Ovary (tissue), 3 donors: ENCODE measurements around the gene VAV2.

Source experiments
- CTCF ChIP-seq, 3 donors: fragments of 450-650 bp in 2 of 3; fragments of 200-600 bp in 1 of 3; IDR thresholded peaks; one replicate each; pipeline versions ENCODE4 v1.5.1 to v1.8.0; 2016 to 2022; ENCODE audit warnings: antibody characterized with exemption in 3 of 3, mild to moderate bottlenecking in 1 of 3
- POLR2A ChIP-seq: fragments of 450-650 bp; IDR thresholded peaks from one replicate; pipeline ENCODE4 v1.6.1; 2017; ENCODE audit warnings: antibody characterized with exemption, mild to moderate bottlenecking, moderate library complexity
- donor health status: DM: no; HTN: no; CAD: no.

- TF ChIP-seq CTCF (IDR thresholded peaks at IDR 0.05) (no peak), POLR2A (no peak)
Measured at GRCh38 chr9:133943036-133943780, 48.9 kb downstream of the VAV2 start.
